ENCODE measurements around the gene WRAP73. TPM values are rescaled to one million over a fixed set of nuclear protein-coding genes. Genes with fewer than 3 reads are reported as not detected.

WRAP73 gene
- total RNA-seq, 5 donors from 2014 or later (not counting 1 experiment from before 2014, with no cell fraction given) = 33.7 to 44.9 (median 39.8) TPM

GRCh38 chr1:3683197-3683596 is 33.3 kb upstream of the WRAP73 start:
- no peak overlapping the region for H3K27ac Mint-ChIP-seq
- peaks cover 0 to 15% (median 12%) of the 10 kb centered on the region in 3 donors for H3K4me1 Mint-ChIP-seq
- WGBS (ENCODE audit: insufficient coverage) = 100% methylated on average over 1 of the region's 1 CpG
- ATAC-seq (replicated peaks in 1 of 4) (no peak), DNase-seq (no peak)
- Histone ChIP-seq H3K27me3 (replicated peaks in 1 of 2; ENCODE audit: control insufficient read depth in 2 of 2, extremely low read depth in 1 of 2, insufficient read depth in 2 of 2, low read length in 1 of 2) (peaks cover 0 to 65% of the 10 kb centered on the region in 2 experiments), H3K4me3 (ENCODE audit: control insufficient read depth in 1 of 2, extremely low read depth in 1 of 2, low read length in 1 of 2) (no peak overlapping the region), H3K9me3 (no peaks in the 10 kb centered on the region), H3K4me1 (ENCODE audit: control insufficient read depth in 1 of 2, extremely low read depth in 1 of 2, insufficient read depth in 2 of 2, low read length in 2 of 2) (peaks cover 0 to 7% of the 10 kb centered on the region in 2 experiments), H3K27ac (ENCODE audit: low read length) (no peak overlapping the region), H3K36me3 (ENCODE audit: control insufficient read depth in 2 of 2, extremely low read depth in 1 of 2, insufficient read depth in 1 of 2, low read length in 1 of 2) (no peaks in the 10 kb centered on the region)
- H3K27me3 Mint-ChIP-seq = peaks cover 0 to 12% of the 10 kb centered on the region in 2 donors
- H3K4me3 Mint-ChIP-seq = no peak overlapping the region
- CTCF ChIA-PET = no interaction called here
- POLR2A ChIA-PET = no interaction called here
- H3K36me3 Mint-ChIP-seq = no peaks in the 10 kb centered on the region
- no peaks in the 10 kb centered on the region for H3K9me3 Mint-ChIP-seq

GRCh38 chr1:3681898-3682806 is 32.2 kb upstream of the WRAP73 start:
- Mint-ChIP-seq H3K4me1 (peaks cover 4 to 26% (median 12%) of the 10 kb centered on the region in 3 donors), H3K27ac (no peak overlapping the region), H3K36me3 (no peaks in the 10 kb centered on the region), H3K27me3 (peaks cover 0 to 10% of the 10 kb centered on the region in 2 donors), H3K4me3 (no peak overlapping the region), H3K9me3 (no peaks in the 10 kb centered on the region)
- Histone ChIP-seq H3K4me1 (ENCODE audit: control insufficient read depth in 1 of 2, extremely low read depth in 1 of 2, insufficient read depth in 2 of 2, low read length in 2 of 2) (peaks cover 0 to 12% of the 10 kb centered on the region in 2 experiments), H3K9me3 (no peaks in the 10 kb centered on the region), H3K27me3 (replicated peaks in 1 of 2; ENCODE audit: control insufficient read depth in 2 of 2, extremely low read depth in 1 of 2, insufficient read depth in 2 of 2, low read length in 1 of 2) (peaks cover 0 to 59% of the 10 kb centered on the region in 2 experiments), H3K4me3 (ENCODE audit: control insufficient read depth in 1 of 2, extremely low read depth in 1 of 2, low read length in 1 of 2) (no peak overlapping the region), H3K27ac (ENCODE audit: low read length) (no peak overlapping the region), H3K36me3 (ENCODE audit: control insufficient read depth in 2 of 2, extremely low read depth in 1 of 2, insufficient read depth in 1 of 2, low read length in 1 of 2) (no peaks in the 10 kb centered on the region)
- CTCF ChIA-PET = no interaction called here
- no peak for ATAC-seq (replicated peaks in 1 of 4)
- 85% methylated on average over 27 of the region's 27 CpGs for WGBS (ENCODE audit: insufficient coverage)
- POLR2A ChIA-PET = no interaction called here
- no peak for DNase-seq

GRCh38 chr1:3681231-3681897 is 31.5 kb upstream of the WRAP73 start:
- no peak overlapping the region for H3K27ac ChIP-seq (ENCODE audit: low read length)
- H3K4me1 ChIP-seq (ENCODE audit: control insufficient read depth in 1 of 2, extremely low read depth in 1 of 2, insufficient read depth in 2 of 2, low read length in 2 of 2) = peaks cover 0 to 20% of the 10 kb centered on the region in 2 experiments
- no peaks in the 10 kb centered on the region for H3K9me3 Mint-ChIP-seq
- peaks cover 0 to 10% of the 10 kb centered on the region in 2 donors for H3K27me3 Mint-ChIP-seq
- POLR2A ChIA-PET = no interaction called here
- peaks cover 0 to 61% of the 10 kb centered on the region in 2 experiments for H3K27me3 ChIP-seq (replicated peaks in 1 of 2; ENCODE audit: control insufficient read depth in 2 of 2, extremely low read depth in 1 of 2, insufficient read depth in 2 of 2, low read length in 1 of 2)
- H3K4me1 Mint-ChIP-seq = peaks cover 4 to 29% (median 12%) of the 10 kb centered on the region in 3 donors
- H3K36me3 ChIP-seq (ENCODE audit: control insufficient read depth in 2 of 2, extremely low read depth in 1 of 2, insufficient read depth in 1 of 2, low read length in 1 of 2) = no peaks in the 10 kb centered on the region
- CTCF ChIA-PET = no interaction called here
- DNase-seq = no peak
- ATAC-seq (replicated peaks in 1 of 4) = no peak
- no peaks in the 10 kb centered on the region for H3K36me3 Mint-ChIP-seq
- WGBS (ENCODE audit: insufficient coverage) = 86% methylated on average over 18 of the region's 19 CpGs
- no peak overlapping the region for H3K27ac Mint-ChIP-seq
- no peaks in the 10 kb centered on the region for H3K9me3 ChIP-seq
- H3K4me3 ChIP-seq (ENCODE audit: control insufficient read depth in 1 of 2, extremely low read depth in 1 of 2, low read length in 1 of 2) = no peak overlapping the region
- no peak overlapping the region for H3K4me3 Mint-ChIP-seq

GRCh38 chr1:3680488-3681230 is 30.8 kb upstream of the WRAP73 start:
- H3K9me3 Mint-ChIP-seq = no peaks in the 10 kb centered on the region

GRCh38 chr1:3679799-3680453 is 30.0 kb upstream of the WRAP73 start:
- H3K4me3 Mint-ChIP-seq = no peak overlapping the region
- H3K27ac ChIP-seq (ENCODE audit: low read length) = no peak overlapping the region

More at GRCh38 chr1:3680488-3681230, 30.8 kb upstream of the WRAP73 start:
- Histone ChIP-seq H3K9me3 (no peaks in the 10 kb centered on the region), H3K4me1 (ENCODE audit: control insufficient read depth in 1 of 2, extremely low read depth in 1 of 2, insufficient read depth in 2 of 2, low read length in 2 of 2) (peaks cover 0 to 22% of the 10 kb centered on the region in 2 experiments), H3K27ac (ENCODE audit: low read length) (no peak overlapping the region), H3K27me3 (replicated peaks in 1 of 2; ENCODE audit: control insufficient read depth in 2 of 2, extremely low read depth in 1 of 2, insufficient read depth in 2 of 2, low read length in 1 of 2) (peaks cover 0 to 59% of the 10 kb centered on the region in 2 experiments), H3K4me3 (ENCODE audit: control insufficient read depth in 1 of 2, extremely low read depth in 1 of 2, low read length in 1 of 2) (no peak overlapping the region), H3K36me3 (ENCODE audit: control insufficient read depth in 2 of 2, extremely low read depth in 1 of 2, insufficient read depth in 1 of 2, low read length in 1 of 2) (no peaks in the 10 kb centered on the region)
- Mint-ChIP-seq H3K36me3 (no peaks in the 10 kb centered on the region), H3K27me3 (peaks cover 0 to 11% of the 10 kb centered on the region in 2 donors), H3K4me1 (peaks cover 4 to 29% (median 12%) of the 10 kb centered on the region in 3 donors), H3K4me3 (no peak overlapping the region), H3K27ac (no peak overlapping the region)
- POLR2A ChIA-PET = no interaction called here
- DNase-seq (no peak), ATAC-seq (replicated peaks in 1 of 4) (no peak)
- 83% methylated on average over 10 of the region's 20 CpGs for WGBS (ENCODE audit: insufficient coverage)
- CTCF ChIA-PET = no interaction called here

More at GRCh38 chr1:3679799-3680453, 30.0 kb upstream of the WRAP73 start:
- H3K27ac Mint-ChIP-seq = no peak overlapping the region
- H3K4me1 Mint-ChIP-seq = peaks cover 4 to 29% (median 12%) of the 10 kb centered on the region in 3 donors
- ATAC-seq (replicated peaks in 1 of 4) (no peak), DNase-seq (no peak)
- peaks cover 0 to 53% of the 10 kb centered on the region in 2 experiments for H3K27me3 ChIP-seq (replicated peaks in 1 of 2; ENCODE audit: control insufficient read depth in 2 of 2, extremely low read depth in 1 of 2, insufficient read depth in 2 of 2, low read length in 1 of 2)
- H3K36me3 Mint-ChIP-seq = no peaks in the 10 kb centered on the region
- peaks cover 0 to 11% of the 10 kb centered on the region in 2 donors for H3K27me3 Mint-ChIP-seq
- H3K9me3 ChIP-seq = no peaks in the 10 kb centered on the region
- H3K4me3 ChIP-seq (ENCODE audit: control insufficient read depth in 1 of 2, extremely low read depth in 1 of 2, low read length in 1 of 2) = no peak overlapping the region
- ChIA-PET CTCF (no interaction called here), POLR2A (no interaction called here)
- H3K9me3 Mint-ChIP-seq = no peaks in the 10 kb centered on the region
- H3K36me3 ChIP-seq (ENCODE audit: control insufficient read depth in 2 of 2, extremely low read depth in 1 of 2, insufficient read depth in 1 of 2, low read length in 1 of 2) = no peaks in the 10 kb centered on the region
- peaks cover 0 to 22% of the 10 kb centered on the region in 2 experiments for H3K4me1 ChIP-seq (ENCODE audit: control insufficient read depth in 1 of 2, extremely low read depth in 1 of 2, insufficient read depth in 2 of 2, low read length in 2 of 2)
- WGBS (ENCODE audit: insufficient coverage) = 87% methylated on average over 7 of the region's 9 CpGs
